OCI-LY1 (cell line): ENCODE data around the gene POU2F1.

Experiments used
- EZH2 ChIP-seq: fragments of 200-600 bp; sonication (generic), shearing (Covaris generic); IDR thresholded peaks from 2 replicates; pipeline ENCODE4 v1.8.0; 2017; ENCODE audit warnings: borderline replicate concordance, mixed run types, mild to moderate bottlenecking, antibody characterized with exemption, low read length, moderate library complexity, mixed read lengths
- TF ChIP-seq, protein P1 (sequence below): fragments of 200-600 bp; sonication (generic), shearing (Covaris generic); IDR thresholded peaks from 2 replicates; pipeline ENCODE4 v1.5.1; 2017; ENCODE audit warnings: mild to moderate bottlenecking, antibody characterized with exemption, low read length, moderate library complexity, mixed read lengths

- no peak for TF ChIP-seq EZH2
- TF ChIP-seq, protein P1, sequence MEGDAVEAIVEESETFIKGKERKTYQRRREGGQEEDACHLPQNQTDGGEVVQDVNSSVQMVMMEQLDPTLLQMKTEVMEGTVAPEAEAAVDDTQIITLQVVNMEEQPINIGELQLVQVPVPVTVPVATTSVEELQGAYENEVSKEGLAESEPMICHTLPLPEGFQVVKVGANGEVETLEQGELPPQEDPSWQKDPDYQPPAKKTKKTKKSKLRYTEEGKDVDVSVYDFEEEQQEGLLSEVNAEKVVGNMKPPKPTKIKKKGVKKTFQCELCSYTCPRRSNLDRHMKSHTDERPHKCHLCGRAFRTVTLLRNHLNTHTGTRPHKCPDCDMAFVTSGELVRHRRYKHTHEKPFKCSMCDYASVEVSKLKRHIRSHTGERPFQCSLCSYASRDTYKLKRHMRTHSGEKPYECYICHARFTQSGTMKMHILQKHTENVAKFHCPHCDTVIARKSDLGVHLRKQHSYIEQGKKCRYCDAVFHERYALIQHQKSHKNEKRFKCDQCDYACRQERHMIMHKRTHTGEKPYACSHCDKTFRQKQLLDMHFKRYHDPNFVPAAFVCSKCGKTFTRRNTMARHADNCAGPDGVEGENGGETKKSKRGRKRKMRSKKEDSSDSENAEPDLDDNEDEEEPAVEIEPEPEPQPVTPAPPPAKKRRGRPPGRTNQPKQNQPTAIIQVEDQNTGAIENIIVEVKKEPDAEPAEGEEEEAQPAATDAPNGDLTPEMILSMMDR, result no peak; the same call in 1 of the 2 replicates
These were observed 226.9 kb downstream of the POU2F1 start for GRCh38 chr1:167447521-167448136.
